Frontal cortex (tissue), 4 donors: ENCODE data around the gene KLHL42. TPM values are rescaled to one million over a fixed set of nuclear protein-coding genes. Genes with fewer than 3 reads are reported as not detected.

Experiments
- DNase-seq, 2 donors: peaks; one replicate each; pipeline ENCODE4 v3.0.0; 2012; ENCODE audit warnings: low spot score in 2 of 2
- FAIRE-seq: peaks from 2 replicates; lab custom pipeline; 2012; peaks lifted over from hg19 to GRCh38; lab: Jason Lieb, UNC
- total RNA-seq: library from RNA; depleted of rRNA; stranded (reverse); fragments of >200 nt; gene quantifications from one replicate; pipeline ENCODE4 v1.2.3, GENCODE V29; 2014
- donor health status: control.
- donor health status: control.
- donor health status: control.

KLHL42 gene
- total RNA-seq, 1 donor from 2014 or later = 56.3 TPM

DNA sequence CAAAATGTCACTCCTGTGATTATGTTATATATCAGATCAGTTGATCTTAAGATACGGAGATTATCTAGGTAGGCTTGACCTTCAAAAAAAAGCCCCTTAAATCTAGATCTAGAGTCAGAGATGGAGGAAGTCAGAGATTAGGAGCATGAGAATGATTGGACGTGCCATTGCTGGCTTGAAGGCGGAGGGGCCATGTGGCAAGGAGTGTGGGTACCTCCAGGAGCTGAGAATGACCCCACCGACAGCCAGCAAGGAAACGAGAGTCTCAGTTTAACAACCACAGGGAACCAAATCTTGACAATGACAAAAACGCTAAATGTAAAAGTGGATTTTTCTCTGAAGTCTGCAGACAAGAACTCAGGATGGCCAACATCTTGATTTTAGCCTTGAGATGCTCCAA is 32.5 kb downstream of the KLHL42 start:
- FAIRE-seq = no peak

DNA sequence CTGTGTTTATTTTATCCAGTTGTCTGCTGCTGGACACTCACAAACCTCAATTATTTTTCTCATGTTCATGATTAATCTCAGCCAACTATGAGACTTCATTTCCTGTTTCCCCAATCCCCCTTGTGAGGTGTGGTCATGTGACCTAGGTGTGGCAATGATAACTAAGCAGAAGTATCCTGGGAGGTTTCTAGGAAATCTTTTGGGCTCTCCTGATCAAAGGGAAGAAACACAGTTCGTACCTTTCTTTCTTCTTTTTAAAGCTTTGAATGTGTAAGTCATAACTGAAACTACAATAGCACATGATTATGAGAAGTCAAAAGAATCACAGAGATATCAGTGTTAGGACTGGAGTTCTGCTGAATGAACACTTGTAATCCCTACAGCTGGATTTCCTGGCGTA is 34.4 kb downstream of the KLHL42 start:
- DNase-seq (no peak), FAIRE-seq (no peak)

More for the DNA sequence above, 32.5 kb downstream of the KLHL42 start:
- DNase-seq = no peak

DNA sequence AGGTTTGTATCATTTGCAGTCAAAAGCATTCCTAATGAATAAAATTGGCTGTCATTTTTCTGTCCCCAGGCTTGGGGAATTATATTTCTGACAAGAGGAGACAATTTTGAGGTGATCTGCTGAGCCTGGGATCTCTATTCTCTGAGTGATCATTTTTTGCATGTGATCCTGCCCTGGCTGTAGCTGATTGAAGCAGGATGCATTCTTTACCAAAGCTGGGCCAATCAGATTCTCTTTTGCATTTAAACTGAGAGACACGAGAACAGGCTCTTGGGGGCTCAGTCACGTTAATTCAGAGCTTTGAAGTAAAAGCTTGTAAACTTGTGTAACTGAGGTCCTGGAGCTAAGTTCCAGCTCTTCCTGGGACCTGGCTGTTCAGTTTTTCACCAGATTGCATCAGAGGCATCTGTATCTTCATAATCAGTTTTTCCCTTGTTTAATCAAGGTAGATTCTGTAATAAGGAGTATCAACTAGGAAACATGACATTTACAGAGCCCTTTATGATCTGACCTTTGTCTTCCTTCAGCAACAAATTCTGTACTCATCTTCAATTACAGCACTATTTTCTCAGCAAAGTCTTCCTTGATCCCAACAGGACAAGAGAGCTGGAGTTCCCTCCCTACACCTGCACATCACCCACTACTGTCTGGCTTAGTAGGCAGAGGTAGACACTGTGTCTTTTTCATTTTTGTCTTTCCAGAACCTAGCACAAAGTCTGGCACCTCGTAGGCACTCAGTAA is 35.0 kb downstream of the KLHL42 start:
- FAIRE-seq (no peak), DNase-seq (no peak)

DNA sequence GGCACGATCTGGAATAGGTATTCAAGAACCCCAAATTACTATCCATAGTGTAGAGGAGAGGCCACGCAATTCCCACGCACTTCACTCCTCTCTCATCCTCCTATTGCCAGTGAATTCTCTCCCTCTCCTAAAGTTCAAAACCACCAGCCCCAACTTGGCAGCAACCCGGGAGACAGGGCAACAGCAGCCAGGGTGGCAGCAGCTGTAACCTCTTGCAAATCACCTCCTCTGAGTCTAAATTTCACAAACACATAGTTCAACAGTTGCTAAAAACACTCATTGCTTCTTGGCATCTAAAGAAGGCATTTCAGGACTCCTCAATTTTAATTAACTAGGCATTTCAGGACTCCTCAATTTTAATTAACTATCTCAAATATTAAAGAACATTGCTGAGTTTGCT is 37.7 kb downstream of the KLHL42 start:
- DNase-seq (no peak), FAIRE-seq (no peak)

DNA sequence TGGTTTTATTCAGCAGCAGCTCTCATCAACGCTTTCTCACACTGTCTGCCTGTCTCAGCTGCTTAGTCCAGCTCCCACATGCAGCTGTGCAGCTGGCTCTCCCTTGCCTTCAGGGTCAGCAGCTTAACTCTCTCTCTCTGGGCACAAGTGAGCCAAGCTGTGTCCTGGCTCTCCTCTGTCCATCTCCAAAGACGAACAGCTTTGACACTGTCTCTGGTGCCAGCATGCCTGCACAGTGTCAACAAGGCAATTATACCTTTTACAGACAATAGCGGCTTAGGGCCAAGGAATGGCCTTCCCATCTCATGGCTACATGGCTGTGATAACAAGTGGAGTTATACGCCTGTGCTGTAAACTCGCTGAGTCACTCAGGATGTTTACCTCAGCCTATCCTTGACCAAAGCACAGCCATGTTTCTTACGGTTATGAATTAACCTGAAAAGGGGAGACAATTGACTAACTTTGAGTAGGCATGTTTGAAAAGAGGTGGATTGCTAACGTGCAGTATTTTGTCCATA is 38.4 kb downstream of the KLHL42 start:
- FAIRE-seq = no peak
- DNase-seq = no peak

DNA sequence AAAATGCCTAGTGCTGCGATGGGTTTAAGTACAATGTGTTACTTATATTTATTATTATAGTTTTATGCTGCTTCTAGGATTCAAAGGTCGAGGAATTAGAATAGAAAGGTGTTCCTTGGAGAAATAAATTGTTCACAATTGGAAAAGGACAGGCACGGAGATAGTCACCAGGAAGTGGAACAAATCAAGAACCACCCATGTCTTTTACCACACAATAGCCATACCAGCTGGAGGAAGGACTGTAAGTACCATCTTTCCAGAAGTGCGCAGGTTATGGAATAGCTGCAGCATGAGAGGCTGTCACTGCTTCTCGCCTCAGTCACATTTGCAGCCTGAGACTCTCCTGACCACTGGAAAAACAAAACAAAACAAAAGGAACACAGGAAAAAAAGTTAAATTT is 40.5 kb downstream of the KLHL42 start:
- no peak for DNase-seq
- no peak for FAIRE-seq

DNA sequence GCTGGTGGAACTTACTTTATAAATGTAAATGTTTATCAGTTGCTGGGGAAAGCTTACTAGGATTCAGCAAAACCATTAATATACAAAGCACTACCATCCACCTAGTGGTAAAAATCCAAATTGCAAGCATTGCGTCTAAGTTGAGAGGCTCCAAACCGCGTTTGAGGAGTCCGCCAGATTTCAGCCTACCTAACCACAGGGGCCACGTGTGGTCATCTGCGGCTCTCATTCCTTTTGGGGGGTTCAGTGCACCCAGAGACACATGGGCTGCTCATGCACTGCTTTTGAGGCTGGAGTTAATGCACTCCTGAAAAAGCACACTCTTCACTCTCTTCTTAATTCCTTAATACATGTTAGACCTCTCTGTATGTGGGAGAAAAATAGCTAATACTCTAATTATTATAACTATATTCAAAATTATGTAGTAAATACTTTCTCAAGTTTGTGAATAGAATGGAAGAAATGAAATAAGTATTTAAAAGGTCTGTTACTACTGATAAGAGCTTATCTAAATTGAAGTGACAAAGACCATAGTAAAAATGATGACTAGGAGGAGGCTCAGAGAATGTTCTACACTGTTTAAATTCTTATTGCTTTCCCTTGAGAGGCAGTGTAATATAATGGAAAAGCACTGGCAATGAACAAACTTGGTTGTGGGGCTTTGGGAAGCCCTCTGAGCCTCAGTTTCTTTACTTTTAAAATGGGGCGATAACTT is 41.4 kb downstream of the KLHL42 start:
- FAIRE-seq (no peak), DNase-seq (peak in 1 of 2 donors; percentile 27)

DNA sequence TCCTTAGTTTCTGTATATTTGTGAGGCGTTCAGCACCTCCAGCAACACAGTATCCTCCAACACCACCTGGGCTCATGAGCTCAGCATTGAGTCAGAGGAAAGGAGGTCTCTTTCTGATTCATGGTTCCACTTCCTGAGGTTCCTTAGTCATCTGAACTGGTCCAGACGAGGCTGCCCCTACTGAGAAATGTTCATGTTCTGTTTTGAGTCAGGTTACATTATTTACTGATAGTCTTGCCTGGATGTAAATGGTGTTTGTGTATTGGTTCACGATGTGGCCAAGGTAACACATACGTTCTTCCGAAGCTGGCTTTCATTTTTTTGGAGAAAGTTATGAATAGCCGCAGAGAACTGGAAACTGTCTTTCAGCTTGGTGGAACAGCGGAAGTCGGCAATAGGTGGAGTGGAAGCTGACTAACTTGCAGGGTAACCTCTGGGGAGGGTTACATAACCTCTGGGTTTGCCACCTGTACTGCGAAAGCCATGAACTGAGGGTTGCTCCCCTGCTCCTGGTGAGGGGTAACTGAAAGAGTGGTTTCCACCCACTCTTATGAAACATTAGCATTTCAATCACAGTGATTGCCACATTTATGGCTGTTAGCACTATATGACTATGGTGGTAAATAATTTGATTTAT is 42.2 kb downstream of the KLHL42 start:
- FAIRE-seq (no peak), DNase-seq (no peak)

DNA sequence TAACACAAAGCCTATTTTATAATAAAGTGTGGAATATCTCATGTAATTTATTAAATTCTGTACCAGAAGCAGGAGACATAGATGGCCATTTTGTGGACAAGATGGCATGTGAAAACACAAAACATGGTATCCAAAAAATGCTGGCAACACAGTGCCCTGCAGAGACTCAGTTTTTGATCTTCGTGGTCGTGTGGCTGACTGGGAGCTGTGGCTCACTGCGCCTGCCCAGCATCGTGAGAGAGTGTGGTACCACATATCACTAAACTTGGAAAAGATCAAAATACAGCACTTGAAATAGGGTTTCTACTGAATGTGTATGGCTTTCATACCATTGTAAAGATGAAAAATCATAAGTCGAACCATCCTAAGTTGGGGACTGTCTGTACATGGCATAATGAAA is 43.0 kb downstream of the KLHL42 start:
- DNase-seq = no peak

DNA sequence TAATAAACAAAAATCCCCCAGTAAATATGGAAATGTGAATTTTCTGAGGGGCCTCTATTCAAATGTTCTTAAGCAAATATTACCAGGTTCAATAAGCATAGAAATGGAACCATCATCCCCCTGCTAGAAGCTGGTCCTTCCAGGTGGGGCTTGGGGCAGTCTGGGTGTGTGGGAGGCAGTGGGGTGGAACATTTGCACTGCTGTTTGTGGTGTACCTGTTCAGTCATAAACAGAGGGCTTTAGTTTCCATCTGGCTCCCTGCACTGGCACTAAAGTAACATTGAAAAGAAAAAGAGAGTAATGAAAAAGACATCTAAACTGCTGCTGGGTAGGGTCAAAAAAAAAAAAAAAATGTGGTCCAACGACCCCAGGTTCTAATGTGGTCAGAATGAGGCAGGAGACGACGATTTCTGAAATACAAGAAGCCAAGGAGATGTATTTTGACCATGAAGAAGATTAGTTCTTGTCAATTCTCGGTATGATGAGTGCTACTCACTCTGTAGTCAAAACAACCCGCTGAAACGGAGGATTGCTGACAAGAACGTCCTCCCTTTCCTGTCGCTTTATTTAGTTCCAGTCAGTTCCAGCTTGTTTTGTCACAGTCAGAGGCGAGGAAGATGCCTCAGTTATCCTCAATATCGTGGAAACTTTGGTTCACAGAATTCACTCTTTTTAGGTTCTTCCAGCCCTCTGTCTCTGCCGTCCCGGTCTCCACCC is 44.3 kb downstream of the KLHL42 start:
- DNase-seq (no peak), FAIRE-seq (no peak)

More for the DNA sequence above, 43.0 kb downstream of the KLHL42 start:
- FAIRE-seq = no peak

DNA sequence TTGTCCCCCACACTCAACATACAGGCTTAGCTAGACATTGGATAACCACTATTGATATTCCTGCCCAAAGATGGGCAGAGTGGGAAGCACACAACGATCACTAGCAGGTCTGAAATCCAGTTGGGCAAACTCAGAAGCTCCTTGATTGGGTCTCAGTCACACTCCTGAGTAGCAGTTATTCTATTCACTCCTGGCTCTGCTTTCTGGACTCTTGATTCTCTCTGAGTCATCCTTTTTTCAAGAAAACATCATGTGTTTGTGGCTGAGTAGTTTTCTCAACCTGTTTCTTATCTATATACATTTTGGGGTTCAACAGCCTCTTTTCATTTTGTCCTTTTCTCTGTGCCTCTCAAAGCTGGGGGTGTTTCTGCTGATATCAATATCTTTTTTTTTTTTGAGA is 46.0 kb downstream of the KLHL42 start:
- no peak for DNase-seq
- no peak for FAIRE-seq

DNA sequence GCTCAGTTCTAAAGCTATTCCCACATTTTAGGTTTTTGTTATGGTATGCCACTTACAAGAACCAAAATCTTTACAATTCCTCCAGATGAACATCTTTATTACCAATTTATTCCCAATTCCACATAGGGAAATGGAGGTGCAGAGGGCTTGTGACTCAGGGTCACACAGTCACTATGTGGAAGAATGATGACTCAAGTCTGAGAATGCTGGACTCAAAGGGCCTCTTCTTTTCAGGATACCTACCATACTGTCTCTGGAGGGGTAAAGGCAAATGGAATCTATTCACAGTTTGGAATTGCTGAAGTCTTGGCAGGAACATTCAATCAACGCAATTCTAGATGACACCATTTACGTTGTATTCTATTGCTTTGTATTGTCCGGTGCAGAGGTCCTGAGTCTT is 48.2 kb downstream of the KLHL42 start:
- no peak for DNase-seq
- no peak for FAIRE-seq

DNA sequence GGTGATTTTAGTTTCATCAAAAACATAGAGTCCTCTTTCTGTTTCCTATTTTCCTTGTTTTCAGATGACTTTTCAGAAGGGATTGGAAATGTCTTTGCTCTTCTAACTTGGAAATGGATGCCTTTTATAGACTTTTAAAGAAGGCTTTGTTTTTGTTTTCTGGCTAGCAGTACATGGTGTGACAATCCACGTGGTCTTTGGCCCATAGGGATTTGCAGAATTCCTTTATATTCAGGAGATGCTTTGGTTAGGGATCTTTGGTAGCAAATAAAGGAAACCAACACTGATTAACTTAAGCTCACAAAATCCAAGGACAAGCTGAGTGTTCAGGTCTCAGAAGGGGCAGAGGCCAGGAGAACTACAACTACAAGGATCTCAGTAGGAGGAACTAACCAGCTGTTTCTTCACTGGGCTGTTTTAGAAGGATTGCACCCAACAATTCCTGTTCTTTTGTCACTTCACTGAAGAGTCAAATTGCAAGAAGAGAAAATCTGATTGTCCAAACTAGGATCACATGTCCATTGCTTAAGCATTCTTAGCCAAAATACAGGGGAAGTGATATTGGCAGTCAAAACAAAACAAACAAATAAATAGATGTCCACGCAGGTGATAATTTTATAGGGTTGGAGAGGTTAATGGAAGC is 58.6 kb downstream of the KLHL42 start:
- FAIRE-seq (no peak), DNase-seq (no peak)

DNA sequence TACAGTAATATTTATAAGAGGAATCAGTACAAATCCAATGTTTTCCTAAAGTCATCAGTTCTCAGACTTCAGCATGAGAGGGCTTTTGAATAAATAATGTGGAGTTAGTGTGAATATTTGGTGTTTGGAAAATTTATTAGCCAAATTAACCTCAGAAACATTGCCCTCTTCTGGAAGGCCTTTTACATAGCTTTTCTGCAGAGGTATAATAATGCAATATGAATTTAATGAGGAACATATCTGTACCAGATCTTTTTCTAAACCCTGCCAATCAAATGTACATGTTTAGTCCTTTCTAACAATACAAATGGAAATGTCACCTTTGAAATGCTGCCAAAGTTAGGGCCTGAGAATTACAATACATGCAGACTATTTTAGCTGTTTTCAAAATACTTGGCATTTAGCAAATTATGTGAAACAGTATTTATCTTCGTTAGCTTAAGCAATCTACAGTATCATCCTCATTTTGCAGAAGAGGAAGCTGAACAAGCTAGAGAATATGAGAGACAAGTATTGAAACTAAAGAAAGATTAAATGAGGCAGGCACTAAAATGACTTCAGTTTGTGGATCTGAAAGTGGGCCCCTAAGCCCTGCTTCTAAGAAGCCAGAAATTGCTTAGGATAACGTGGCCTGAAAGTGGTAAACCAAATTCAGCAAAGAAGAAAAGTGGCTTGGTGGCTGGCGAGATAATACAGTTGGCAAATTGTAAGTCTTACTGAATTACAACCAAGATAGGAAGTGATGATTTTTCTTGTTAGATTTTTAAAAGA is 60.4 kb downstream of the KLHL42 start:
- FAIRE-seq (no peak), DNase-seq (no peak)

DNA sequence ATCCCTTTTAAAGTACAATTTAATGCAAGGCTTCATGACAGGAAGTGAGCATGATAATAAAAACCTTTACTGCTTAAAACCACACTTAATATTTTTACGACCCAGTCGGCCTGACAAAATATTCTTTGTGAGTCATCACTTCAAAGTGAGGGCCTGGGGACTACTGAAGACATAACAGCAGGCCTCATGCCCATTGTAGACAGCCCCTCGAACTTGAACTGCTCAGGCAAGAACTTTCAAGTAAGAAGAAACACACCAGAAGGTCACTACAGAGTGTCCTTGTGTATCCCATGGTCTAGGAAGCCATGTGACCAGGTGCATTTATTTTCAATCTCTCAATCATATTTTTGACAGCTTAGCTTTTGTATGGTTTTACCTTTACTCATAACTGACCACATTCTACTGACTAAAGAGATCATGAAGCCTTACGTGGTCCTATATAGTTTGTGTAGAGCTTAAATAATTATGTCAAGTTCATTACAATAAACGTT is 61.4 kb downstream of the KLHL42 start:
- no peak for FAIRE-seq

DNA sequence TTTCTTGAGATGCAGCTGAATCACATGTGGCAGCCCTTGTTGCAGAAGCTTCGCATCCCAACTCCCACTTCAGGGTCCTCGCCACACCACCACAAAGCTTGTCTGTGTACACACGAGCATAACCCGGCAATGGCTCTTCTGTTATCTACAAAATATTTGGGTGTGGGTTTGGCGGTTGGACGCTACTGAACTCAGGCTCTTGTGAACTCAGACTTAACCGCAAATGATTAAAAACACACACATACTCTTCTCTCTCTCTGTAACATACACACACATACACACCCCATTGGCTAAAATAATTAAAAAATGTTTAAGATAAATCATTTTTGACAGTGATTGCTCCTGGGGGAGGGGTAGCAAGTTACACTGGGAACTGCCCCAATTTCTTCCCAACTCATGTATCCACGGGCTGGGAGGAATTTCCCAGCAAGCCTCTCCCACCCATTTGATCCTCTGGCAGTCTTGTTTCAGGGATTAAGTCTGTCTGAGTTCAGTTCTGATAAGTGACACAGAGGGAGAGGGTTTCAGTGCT is 63.7 kb downstream of the KLHL42 start:
- FAIRE-seq = no peak
- no peak for DNase-seq

More for the DNA sequence above, 61.4 kb downstream of the KLHL42 start:
- no peak for DNase-seq

DNA sequence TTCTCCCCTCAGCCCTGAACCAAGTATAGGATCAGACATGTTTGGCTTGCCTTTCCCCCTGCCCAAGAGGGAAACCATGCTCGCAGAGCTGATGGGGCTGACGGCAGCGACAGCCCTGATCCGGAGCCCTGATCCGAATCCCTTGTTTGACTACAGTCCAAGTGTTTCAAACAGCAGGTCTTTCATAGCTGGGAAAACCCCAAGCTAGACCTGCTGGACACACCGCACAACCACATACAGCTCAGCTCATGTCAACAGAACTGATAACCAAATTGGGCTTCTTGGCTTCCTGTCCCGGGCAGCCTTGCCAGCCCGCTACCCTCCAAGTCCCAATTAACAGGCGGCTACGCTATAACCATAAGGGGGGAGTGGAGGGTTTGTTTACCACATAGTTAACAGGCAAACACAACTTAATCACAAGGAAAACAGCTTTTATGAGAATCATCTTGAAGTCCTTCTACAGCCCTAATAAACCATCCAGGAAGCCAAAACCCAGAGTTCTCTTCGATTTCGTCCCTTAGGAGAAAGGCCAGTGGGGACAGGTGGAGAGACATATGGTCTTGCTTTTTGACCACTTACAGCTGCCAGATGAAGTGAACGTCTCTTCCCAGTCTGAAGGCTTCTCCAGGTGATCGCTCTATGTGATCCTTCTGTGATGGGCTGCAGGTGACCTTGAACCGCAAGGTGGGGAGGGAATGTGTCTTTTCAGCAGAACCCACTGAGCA is 64.5 kb downstream of the KLHL42 start:
- DNase-seq (no peak), FAIRE-seq (no peak)

DNA sequence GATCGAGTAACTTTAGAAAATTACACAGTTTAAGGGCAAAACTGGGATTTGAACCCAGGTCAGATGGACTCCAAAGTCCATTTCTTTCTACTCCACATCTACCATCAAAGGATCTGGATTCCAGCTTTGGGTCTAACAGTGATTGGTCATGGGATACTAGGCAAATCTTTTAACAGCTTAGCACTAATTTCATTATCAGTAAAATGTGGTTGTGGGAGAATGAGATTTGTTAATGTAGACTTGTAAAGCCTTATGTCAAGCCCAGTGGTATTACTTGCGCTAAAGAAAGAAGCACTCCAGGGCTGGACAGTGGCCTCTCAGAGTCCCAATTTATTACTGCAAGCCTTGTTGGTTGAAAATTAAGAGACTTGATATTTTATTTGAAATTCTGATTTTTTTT is 65.2 kb downstream of the KLHL42 start:
- FAIRE-seq = no peak

More for the DNA sequence above, 65.2 kb downstream of the KLHL42 start:
- no peak for DNase-seq
